Stimulated activated CD8-positive, alpha-beta memory T cell treated with anti-CD3 and anti-CD28 coated beads, Interleukin-4, amount 100 ng/mL, for 24 hours (primary cell): ENCODE measurements around the gene TM4SF20.

Experiments used
- DNase-seq: peaks from one replicate; pipeline ENCODE4 v3.0.0-alpha.2; 2020; ENCODE audit warnings: low read depth

Gene TM4SF20

GRCh38 chr2:227379095-227379494 lies at the start of gene TM4SF20:
Gene TM4SF20 (minus strand): TSS chr2:227379306. CDS start chr2:227379268, 38 bp downstream.
- no peak for DNase-seq

DNA sequence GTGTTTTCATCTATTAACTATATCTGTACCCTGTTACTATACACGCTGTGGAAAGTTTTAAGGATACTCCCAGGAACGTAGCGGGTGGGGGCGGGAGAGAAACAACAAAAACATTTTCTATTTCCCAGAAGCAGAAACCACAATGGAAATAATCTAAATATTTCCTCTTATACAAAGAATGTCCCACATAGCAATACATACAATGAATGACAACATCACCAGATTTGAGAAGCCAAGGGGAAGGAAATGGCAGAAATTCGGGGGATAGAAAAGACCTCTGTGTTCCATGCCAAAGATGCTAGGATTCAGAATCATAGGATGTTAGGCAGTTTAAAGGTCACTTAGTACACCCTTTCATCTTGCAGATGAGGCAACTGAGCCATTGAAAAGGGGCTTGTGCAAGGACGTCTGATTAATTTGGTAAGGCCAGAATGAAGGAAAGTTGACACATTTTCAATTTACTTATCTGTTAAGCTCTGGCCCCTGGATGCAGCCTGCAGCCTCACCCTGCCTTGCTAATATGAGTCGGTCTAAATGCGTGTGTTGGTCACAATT lies 49.7 kb upstream of the TM4SF20 start:
- DNase-seq = no peak

DNA sequence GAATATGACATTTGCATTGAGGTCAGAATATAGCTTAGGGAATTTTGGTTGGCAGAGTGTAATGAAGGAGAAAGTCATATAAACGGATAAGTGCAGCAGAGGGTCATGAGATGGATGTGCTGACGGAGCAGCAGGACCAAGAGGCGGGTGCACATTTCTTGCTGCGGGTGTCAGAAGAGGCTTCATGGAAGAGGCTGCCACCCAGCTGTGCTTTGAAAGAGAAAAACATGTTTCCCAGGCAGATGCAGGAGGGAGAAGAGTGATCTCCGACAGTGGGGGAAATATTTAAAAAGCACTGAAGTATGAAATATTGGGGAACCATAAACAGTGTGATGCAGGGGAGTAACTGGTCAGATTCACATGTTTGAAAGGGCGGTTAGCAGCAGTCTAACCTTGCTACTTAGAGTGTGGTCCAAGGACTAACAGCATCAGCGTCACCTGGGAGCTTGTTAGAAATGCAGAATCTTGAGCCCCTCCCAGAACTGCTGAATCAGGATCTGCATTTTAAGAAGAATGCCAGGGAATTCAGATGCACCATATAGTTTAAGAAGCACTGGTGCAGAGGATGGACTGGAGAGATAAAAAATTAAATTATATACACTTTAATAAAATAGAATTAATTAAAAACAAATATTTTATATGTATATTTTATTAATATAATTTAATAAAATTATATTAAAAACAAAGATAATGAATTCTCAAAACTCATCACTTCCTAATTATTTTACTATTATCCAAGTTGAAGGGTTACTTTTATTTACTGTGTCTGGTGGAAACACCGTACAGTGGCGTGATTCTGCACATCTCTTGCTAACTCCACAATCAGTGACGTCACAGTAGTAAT lies 44.8 kb upstream of the TM4SF20 start:
- no peak for DNase-seq

DNA sequence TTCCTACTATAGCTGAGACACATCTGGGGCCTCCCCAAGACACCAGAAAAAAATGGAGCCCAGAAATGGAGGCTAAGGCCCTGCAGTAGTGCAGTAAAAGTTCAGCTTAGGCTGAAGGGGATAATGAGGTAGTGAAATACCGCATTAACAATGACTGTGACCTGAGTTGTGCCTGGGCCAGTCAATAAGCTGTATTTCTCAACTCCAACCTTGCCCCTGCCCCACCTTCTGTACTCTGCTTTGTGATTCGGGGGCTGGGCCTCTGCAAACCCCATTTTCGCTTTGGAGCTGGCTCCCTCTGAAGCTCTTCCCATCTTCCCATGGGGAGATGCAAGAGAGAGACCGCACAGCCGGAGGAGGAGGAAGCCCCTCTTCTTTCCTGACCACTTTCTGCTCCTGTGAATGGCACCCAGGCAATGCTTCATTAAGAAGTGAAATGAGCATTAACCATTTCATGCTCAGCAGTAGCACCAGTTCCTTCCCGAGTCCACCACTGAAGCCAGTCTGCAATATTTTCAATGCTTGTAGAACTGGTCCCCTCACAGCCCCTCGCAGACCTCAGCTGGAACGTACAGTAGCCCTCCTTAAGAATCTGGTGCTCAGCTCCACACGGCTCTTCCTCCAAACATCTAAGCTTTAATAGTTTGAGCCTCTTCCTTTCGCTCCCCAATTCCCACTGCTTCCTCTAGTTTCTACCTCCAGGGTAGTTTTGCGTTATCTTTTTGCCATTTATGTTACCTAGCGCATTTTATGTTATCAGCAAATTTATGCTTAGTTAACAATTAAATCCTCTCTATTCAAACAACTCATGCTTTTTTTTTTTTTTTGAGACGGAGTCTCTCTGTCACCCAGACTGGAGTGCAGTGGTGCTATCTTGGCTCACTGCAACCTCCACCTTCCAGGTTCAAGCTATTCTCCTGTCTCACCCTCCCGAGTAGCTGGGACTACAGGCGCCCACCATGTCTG lies 41.3 kb upstream of the TM4SF20 start:
- DNase-seq = no peak

GRCh38 chr2:227416701-227417100 lies 37.6 kb upstream of the TM4SF20 start:
- DNase-seq = no peak

DNA sequence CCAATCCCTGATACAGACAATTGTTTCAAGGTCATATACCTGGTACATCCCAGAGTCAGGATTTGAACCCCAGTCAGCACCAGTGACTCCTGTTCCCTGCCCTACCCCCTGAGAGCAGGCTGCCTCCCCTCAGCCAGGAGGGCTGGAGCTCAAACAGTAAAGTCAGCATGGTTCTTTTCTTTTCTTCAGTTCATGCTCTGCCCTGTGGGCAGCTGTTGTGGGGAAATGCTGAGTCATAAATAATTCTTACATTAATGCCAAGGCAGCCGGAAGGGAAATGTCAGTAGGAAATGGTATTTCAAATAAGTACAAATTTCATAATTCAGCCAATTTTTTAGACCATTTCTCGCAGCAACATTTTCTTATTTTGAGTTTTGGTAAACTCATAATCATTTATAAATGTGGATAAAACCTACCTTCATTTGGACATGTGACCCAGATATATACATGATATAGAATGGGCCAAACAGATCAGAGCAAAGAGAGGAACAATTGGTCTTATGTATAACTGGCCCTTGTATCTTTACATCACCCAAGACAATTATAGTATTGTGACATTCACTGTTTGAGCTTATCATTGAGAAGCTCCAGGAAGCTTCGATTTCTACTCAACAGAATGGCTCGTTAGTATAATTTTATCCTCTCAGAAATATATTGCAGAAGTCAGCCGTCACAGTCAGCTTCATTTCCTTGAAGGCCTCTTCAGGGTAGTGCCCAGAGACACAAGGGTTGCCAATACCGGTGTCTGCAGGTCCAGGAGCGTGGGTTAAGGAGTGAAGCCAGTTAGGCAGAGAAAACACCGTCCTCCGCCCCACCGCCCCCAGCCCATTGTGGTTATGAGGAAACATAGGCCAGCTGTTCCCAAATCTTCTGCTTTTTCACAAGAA lies 36.7 kb upstream of the TM4SF20 start:
- no peak for DNase-seq

DNA sequence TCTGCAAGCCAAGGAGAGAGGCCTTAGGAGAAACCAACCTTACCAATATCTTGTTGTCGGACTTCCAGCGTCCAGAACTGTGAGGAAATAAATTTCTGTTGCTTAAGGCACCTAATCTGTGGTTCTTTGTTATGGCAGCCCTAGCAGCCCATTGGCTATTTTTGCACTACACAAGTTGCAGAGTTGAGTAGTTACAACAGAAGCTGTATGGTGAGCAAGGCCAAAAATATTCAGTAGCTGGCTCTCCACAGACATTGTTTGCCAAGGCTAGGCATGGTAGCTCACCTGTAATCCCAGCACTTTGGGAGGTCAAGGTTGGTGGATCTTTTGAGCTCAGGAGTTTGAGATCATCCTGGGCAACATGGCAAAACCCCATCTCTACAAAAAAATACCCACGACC lies 35.7 kb upstream of the TM4SF20 start:
- no peak for DNase-seq

GRCh38 chr2:227413371-227413770 lies 34.3 kb upstream of the TM4SF20 start:
- DNase-seq = no peak

GRCh38 chr2:227412877-227413276 lies 33.8 kb upstream of the TM4SF20 start:
- DNase-seq = no peak

GRCh38 chr2:227411990-227412350 lies 32.9 kb upstream of the TM4SF20 start:
- no peak for DNase-seq

GRCh38 chr2:227411320-227411989 lies 32.3 kb upstream of the TM4SF20 start:
- peak; percentile 29 for DNase-seq

DNA sequence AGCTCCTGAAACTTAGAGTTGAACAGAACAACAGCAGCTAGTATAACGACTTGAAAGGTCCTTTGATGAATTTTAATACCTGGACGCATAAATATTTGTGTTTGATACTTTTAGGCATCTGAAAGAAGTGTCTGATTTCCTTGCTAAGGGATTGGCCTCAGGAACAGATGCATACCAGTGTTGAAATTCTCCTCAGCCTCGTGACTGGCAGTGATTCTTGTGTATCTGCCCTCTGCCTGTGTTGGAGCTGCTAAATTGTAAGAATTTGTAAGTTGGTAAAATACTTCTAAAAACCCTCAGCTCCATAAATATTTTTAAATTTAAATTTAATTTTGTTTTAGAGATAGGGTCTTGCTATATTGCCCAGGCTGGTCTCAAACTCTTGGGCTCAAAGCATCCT lies 31.1 kb upstream of the TM4SF20 start:
- DNase-seq = no peak

DNA sequence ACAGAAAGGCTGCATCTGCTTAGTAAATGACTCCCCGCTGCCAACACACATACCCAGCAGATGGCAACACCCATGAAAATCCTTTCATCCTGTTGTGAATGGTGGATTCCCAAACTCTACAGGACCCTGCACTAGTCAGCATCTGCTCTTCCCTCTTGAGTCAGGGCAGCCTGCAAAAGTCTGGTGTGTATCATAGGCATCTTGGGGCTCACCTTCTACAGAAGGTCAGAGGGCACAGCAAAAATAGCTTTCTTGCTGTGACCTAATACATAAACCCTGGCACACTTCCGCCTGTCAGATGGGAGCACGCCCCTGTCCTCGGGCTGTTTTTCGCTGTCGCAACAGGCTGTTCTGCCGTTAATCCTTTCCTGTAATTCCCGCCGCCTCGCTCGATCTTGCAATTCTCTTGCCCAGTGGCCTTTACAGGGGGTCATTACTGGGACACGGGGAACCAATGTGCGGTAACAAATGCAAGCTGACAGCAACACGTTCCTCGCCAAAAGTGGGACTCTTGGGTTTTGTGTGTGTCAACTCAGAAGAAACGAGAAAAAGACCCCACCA lies 28.6 kb upstream of the TM4SF20 start:
- DNase-seq = no peak

DNA sequence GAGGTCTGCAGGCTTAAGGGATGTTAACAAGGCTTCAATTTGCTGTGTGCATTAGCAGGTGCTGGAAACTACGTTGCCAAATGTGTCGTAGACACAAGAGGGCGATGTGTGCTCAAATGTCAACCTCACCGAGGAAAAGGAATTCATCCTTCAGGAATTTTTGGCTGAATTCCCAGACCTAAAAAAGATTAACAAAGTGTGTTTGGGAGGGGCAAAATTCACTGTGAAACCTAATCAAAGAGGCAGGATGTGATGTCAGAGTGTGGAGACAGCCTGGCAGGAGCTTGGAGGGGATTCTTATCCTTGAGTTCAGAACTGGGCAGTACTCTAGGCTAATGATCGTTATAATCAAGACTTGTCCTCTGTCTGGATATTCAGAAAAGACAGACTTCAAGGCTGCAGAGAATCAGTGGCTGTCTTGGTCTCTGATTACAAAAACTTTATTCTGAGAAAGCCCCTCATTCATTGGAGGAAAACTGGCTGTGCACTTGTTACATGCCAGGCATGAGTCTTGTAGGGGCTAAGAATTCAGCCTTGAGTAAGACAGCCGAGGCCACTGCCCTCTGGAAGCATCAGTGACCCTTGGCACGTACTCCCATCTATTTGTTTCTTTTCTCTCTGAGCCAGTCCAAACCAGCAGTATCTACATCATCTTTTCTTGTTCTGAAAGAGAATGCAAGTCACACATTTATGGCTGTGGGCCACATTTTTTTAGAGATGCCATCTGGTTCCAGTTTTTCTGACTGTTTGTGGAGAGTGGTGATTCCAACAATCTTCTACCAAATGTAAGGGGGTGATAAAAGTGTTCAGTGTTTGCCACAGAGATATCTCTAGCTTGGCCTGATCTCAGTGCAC lies 27.3 kb upstream of the TM4SF20 start:
- no peak for DNase-seq

- no peak for DNase-seq
Observed at GRCh38 chr2:227404585-227405271, 25.6 kb upstream of the TM4SF20 start.

DNA sequence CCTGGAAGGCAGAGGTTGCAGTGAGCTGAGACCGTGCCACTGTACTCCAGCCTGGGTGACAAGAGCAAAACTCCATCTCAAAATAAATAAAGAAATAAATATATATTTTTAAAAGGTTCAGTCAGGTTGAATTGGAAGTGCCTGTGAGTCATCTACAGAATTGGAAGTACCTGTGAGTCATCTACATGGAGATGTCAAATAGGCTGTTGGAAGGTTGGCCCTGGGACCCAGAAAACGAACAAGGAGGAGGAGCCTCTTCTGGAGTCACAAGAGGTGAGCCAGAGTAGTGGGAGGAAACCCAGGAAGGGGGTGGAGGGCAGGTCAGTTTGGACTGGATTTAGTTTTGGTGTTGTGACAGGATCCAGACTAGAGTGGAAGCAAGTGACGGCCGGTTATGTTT lies 23.9 kb upstream of the TM4SF20 start:
- no peak for DNase-seq

DNA sequence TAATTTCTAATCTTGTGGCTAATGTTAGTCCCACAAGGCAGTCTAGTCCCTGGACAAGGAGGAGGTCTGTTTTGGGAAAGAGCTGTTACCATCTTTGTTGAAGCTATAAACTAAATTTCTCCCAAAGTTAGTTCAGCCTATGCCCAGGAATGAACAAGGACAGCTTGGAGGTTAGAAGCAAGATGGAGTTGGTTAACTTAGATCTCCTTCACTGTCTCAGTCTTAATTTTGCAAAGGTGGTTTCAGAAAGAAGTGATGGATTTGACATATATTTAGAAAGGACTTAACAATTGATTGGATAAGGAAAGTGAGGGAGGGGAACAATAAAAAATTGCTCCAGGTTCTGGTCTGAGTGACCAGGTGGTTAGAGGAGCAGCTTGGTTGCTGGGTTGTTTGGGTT lies 23.2 kb upstream of the TM4SF20 start:
- DNase-seq = no peak

- DNase-seq = no peak
Observed at GRCh38 chr2:227401550-227401949, 22.4 kb upstream of the TM4SF20 start.
